ENCODE data around the gene FCAR.
"Not testable (repeated sequence)": the region's sequence is repeated elsewhere in the genome, so short reads cannot be mapped to it uniquely, and the experiment has no call there.

The FCAR gene

DNA sequence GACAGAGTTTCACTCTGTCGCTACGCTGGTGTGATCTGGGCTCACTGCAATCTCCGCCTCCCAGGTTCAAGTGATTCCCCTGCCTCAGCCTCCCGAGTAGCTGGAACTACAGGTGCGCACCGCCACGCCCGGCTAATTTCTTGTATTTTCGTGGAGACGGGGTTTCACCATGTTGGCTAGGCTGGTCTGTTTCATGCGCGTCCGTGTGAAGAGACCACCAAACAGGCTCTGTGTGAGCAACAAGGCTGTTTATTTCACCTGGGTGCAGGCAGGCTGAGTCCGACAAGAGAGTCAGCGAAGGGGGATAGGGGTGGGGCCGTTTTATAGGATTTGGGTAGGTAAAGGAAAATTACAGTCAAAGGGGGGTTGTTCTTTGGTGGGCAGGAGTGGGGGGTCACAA, 20.1 kb downstream of the FCAR start:
- DNase-seq (ENCODE audit: low spot score) = not testable (repeated sequence)

DNA sequence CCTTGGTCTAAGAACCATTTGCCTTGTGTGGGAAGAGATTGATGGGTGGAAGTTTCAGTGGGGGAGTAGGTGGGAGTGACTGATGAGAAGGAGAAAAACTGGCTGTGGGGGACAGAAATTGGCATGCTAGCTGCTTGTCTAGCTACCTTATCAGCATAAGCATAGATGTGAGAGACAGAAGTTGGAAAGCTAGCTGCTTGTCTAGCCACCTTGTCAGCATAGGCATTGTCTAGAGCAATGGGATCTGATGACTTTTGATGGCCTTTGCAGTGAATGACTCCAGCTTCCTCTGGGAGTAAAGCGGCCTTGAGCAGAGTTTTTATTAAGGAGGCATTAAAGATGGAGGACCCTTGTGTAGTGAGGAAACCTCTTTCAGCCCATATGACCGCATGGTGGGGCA, 22.0 kb downstream of the FCAR start:
- no peak for DNase-seq (ENCODE audit: low spot score)

DNA sequence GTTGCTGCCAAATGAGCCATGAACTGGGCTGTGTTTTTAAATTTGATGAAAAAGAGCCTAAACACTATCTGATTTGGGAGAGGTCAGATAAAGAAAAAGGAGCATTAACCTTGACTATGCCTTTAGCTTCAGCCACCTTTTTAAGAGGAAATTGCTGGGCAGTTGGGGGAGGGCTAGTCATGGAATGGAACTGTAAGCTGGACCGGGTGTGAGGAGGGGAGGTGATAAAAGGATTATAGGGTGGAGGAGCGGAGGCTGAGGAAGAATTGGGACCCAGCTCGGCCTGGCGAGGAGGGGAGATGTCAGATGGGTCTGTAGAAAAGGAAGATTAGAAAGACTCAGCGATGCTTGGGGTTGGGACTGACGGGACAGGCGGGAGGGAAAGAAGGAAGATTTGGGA, 24.6 kb downstream of the FCAR start:
- not testable (repeated sequence) for DNase-seq (ENCODE audit: low spot score)

DNA sequence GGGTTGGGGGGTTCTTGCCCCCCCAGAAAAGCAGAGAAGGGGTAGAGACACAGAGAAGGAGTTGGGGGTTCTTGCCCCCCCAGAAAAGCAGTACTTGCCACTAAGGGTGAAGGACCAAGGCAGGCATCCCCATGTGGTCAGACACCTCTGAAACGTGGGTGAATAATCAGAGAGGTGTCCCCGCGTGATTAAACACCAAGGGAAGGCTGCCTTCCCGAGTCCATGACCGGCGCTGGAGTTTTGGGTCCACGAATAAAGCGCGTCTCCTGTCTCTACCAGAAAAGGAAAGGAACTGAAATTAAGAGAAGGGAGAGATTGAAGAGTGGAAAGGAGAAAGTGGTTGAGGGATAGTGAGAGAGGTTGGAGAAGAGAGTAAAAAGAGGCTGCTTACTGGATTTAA, 25.6 kb downstream of the FCAR start:
- not testable (repeated sequence) for DNase-seq (ENCODE audit: low spot score)

DNA sequence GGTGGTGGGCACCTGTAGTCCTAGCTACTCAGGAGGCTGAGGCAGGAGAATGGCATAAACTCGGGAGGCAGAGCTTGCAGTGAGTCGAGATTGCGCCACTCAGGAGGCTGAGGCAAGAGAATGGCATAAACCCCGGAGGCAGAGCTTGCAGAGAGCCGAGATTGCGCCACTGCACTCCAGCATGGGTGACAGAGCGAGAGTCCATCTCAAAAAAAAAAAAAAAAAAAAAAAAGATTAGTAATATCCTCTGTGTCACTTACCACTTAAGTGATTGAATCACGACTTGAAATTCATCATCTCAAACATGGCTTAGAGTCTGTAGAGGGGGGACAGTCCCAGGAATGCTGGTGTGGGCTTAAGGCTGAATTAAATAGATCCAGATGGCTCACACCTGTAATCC, 27.1 kb downstream of the FCAR start:
- DNase-seq (ENCODE audit: low spot score) = not testable (repeated sequence)

DNA sequence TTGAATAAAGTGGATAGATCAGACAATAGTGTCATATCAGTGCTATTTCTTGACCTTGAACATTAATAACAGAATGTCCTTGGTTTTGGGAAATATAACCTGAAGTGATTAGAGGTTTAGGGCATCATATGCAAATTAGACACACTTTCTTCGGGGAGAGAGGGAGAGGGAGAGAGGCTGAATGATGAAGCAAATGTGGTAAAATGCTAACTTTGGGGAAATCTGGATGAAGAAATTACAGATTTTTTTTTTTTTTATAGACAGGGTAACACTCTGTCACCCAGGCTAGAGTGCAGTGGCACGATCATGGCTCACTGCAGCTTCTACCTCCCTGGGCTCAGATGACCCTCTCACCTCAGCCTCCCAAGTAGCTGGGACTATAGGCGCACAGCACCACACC, 28.0 kb downstream of the FCAR start:
- no peak for DNase-seq (ENCODE audit: low spot score)

DNA sequence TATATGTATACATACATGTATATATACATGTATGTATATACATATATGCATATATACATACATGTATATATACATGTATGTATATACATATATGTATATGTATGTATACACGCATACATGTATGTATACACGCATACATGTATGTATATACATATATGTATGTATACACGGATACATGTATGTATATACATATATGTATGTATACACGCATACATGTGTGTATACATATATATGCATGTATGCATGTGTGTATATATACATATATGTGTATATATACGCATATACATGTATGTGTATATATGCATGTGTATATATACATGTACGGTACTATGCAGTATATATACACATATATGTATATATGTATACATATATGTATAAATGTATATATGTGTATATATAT, 29.3 kb downstream of the FCAR start:
- no peak for DNase-seq (ENCODE audit: low spot score)

DNA sequence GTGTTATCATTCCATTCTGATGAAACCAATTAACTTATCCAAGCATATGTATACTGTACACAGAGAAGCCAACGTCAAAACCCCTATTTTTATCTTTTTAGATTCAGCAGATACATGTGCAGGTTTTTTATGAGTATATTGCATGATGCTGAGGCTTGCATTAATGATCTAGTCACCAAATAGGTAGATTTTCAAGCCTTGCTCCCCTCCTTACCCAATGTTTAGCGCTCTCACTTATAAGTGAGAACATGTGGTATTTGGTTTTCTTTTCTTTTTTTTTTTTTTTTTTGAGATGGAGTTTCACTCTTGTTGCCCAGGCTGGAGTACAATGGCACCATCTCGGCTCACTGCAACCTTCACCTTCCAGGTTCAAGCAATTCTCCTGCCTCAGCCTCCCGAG, 30.2 kb downstream of the FCAR start:
- DNase-seq (ENCODE audit: low spot score) = not testable (repeated sequence)

DNA sequence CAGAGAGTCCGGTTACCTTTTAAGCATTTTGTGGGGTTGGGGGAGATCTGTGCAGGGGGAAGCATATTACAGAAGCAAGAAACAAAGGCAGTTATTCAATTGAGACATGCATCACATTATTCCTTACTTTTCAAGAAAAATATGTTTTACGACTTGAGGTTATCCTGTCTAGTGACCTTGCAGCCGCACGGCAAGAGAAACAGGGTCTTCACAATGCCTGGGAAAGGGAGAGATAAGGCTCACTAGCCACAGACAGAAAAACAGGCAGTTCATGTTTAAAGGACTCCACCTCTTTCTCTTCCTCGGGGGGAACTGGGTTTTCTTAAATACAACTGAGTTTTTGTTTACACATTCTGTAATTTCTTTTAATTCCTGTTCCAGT, 31.4 kb downstream of the FCAR start:
- DNase-seq (ENCODE audit: low spot score) = no peak

DNA sequence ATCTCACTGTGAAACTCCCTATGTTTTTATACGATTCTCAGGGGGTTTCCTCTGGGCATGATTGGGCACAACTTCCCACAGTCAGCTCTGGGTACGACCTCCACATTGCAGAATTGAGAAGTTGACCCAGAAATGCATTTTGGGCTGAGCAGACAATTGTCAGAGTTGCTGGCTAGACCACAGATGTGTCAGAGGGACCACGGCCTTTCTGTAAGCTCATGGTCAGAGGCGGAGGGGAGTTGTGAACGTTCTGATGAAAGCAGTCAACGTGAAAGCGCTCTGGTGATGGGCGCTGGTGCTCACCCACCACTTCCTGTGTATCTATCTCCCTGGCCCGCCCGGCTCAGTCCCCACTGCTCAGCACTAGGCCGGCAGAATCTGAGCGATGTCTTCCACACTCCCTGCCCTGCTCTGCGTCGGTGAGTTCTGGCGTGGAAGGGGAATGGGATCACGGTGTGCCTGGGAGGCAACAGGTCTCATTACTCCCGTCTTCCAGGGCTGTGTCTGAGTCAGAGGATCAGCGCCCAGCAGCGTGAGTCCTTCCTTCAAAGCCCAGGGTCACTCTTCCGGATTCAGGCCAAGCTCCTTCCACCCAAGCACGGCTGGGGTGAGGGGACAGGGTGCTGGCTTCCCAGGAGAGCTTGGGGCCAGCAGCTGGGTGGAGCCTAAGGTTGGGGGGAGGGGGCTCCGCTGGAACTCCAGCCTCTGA, 31.9 kb downstream of the FCAR start, which contains the start of gene NCR1:
Gene NCR1, plus strand, starts transcription at position 346 of the 709 bp plus-strand sequence. Its CDS starts 40 bp downstream, at position 386.
- no peak for DNase-seq (ENCODE audit: low spot score)

DNA sequence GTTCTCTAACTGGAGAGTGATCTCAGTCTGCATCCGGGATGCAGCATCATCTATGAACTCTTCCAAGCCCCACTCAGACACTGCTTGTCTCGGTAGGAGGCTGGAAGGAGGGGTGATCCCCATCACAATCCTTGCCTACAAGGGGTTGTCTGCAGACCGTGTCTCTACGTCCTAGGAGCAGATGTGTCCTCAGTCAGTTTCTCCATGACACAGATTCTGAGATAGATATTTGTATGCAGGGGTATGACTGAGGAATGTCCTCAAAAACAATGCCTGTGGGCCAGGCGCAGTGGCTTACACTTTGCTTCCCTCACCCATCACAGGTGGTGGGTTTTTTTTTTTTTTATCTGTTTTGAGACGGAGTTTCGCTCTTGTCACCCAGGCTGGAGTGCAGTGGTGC, 32.8 kb downstream of the FCAR start:
- DNase-seq (ENCODE audit: low spot score) = no peak

DNA sequence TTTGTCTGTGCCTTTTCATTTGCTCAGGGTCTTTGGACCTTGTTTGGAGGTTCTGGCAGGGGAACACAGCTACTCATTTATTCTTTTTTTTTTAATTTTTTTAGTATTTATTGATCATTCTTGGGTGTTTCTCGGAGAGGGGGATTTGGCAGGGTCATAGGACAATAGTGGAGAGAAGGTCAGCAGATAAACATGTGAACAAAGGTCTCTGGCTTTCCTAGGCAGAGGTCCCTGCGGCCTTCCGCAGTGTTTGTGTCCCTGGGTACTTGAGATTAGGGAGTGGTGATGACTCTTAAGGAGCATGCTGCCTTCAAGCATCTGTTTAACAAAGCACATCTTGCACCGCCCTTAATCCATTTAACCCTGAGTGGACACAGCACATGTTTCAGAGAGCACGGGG, 33.9 kb downstream of the FCAR start:
- DNase-seq (ENCODE audit: low spot score) = not testable (repeated sequence)

DNA sequence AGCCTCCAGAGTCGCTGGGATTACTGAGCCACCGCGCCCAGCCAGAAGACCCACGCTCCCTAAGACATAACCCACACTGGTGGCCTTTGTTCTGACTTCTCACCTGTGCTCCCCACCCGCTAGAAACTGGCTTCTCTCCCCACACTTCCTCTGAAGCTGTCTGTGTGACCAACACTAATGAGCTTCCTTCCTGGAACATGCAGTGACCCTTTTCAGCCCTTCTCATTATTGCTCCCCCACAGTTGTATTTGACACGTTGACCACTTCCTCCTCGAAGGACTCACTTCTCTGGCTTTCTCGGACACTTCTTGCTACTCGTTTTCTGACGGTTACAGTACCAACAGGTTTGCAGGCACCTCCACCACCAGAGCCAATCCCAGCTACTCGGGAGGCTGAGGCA, 42.8 kb downstream of the FCAR start:
- DNase-seq (ENCODE audit: low spot score) = peak; percentile 11

DNA sequence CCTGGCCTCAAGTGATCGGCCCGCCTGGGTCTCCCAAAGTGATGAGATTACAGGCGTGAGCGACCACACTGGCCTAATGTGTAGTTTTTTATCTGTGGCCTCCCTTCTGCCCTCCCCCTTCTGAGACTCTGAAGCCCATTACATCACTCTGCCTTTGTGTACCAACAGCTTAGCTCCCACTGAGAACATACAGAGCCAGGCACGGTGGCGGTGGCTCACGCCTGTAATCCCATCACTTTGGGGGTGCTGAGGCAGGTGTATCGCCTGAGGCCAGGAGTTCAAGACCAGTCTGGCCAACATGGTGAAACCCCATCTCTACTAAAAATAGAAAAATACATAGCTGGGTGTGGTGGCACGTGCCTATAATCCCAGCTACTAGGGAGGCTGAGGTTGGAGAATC, 44.5 kb downstream of the FCAR start:
- no peak for DNase-seq (ENCODE audit: low spot score)

DNA sequence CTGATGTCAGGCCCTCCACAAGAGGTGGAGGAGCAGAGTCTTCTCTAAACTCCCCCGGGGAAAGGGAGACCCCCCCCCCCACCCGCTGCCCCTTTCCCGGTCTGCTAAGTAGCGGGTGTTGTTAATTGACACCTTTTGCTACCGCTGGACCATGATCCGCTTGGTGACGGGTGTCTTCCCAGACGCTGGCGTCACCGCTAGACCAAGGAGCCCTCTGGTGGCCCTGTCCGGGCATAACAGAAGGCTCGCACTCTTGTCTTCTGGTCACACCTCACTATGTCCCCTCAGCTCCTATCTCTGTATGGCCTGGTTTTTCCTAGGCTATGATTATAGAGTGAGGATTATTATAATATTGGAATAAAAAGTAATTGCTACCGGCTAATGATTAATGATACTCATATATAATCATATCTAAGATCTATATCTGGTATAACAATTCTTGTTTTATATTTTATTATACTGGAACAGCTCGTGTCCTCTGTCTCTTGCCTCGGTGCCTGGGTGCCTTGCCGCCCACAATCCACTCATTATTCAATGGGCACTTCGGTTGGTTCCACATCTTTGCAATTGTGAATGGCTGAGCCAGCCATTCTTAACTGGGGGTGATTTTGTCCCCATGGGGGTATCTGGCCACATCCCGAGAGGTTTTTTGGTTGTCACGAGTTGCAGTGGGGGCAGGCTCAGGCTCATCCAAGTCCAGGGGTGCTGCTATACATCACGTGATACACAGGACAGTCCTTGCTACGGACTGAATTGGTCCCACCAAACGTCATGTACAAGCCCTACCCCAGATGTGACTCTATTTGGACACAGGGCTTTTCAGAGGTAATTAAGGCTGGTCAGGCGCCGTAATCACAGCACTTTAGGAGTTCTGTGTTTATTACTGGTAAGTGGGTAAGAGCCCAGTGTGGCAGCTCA, 45.9 kb downstream of the FCAR start:
- DNase-seq (ENCODE audit: low spot score) = not testable (repeated sequence)

DNA sequence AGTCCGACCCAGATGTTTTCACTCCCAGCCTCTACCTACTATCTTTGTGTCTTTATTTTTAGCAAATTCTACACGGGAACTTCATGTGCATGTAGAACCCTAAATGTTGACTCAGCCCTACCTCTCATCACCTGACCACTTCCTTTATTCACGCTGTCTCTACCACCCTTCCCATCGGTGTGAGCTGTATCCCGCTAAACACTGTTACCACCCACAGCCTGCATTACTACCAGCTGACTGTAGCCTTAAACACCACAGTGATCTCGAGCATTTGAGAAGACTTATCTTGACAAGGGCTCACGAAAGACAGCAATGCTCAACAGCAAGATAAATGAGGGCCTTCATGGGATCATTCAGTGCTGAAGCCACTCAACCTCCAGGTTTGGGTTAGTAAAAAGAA, 47.0 kb downstream of the FCAR start:
- DNase-seq (ENCODE audit: low spot score) = no peak

DNA sequence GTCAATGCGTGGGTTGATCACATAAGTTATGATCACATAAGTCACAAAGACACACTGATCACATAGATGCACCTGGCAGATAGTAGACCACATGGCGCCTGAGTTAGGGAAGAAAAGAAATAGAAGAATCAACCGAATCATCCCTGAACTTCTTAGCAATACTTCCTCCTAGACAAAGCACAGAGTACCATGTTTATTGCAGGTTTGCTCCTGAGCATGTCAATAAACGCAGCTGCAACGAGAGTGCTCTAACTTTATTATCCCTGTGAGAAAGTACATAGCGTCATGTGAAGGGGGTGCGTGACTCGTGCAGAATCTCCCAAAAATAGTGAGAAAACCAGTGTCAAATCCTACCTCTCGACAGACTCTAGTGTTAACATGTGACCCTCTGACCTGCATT, 49.2 kb downstream of the FCAR start:
- DNase-seq (ENCODE audit: low spot score) = no peak

DNA sequence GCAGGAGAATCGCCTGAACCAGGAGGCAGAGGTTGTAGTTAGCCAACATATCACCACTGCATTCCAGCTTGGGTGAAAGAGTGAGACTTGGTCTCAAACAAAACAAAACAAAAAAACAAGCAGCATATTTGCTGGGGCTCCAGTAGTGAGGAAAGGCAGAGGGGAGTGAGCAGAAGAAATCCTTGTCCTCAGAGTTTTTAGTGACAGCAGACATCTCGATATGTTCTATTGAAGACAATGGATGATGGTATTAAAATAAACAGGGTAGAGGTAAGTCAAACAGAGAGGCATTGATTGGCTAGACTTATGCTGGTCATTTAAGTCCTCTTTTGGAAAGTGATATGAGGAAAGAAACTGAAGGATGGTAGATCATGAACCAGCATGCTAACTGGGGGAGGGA, 54.3 kb downstream of the FCAR start:
- no peak for DNase-seq (ENCODE audit: low spot score)

DNA sequence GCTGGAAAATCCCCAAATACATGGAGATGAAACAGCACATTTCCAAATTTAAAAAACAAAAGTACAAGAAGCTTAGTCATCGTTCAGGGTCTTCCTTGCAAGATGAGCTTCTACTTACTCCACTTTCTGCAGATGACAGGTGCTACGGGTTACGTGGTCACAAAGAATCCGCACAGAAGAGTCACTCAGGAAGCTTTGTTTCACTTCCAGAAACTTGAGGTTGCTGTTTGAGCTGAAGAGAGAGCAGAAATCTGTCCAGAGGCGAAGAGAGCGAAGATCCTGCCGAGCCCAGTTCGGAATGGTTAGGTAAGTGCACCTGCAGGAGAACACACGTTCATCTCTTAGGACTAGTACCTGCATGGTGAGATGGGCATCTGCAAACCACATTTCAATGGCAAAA, 63.9 kb downstream of the FCAR start:
- no peak for DNase-seq (ENCODE audit: low spot score)

DNA sequence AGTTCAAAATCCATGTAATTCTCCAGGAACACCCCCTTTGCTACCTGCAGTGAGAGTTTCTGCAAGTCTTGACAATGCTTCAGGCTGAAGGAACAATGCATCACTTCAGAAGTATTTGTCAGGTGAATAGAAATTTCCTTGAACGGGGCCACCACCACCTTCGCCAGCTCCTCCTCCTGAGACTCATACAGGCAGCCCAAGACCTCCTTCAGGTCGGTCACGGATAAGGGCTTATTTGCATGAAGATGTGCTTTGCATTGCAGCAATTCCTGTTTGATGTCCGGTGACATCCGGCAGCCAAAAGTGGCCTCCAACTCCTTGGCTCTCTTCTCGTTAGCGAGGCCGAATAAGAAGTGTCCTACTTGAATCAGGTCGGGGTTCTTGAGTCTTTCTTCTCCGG, 64.9 kb downstream of the FCAR start:
- DNase-seq (ENCODE audit: low spot score) = no peak

DNA sequence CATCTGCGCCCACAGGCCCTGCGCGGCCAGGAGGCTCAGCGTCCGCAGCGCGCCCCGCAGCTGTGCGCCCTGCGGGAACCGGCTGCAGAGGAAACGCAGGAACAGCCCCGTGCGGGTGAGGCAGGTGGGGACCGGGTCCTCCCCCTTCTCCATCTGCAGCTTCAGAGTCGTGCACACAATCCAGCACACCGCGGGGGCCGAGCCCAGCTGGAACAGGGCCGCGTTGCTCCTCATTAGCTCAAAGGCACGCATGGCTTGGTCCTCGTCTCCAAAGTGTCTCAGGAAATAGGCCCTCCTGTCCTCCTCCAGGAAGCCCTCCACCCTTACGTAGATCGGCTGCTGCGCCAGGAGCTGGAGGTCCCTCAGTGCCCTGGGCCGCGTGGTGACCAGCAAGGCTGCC, 65.5 kb downstream of the FCAR start:
- DNase-seq (ENCODE audit: low spot score) = not testable (repeated sequence)
